Chondrocyte (in vitro differentiated cells): ENCODE data around the gene RBM19. TPM values are rescaled to one million over a fixed set of nuclear protein-coding genes. Genes with fewer than 3 reads are reported as not detected.

ENCODE experiments used
- DNase-seq: peaks from one replicate; pipeline ENCODE4 v3.0.0; 2021; ENCODE audit warnings: mixed read lengths, low spot score
- H3K27ac Mint-ChIP-seq: one replicate; pipeline ENCODE4 v1.8.0; 2021; ENCODE audit warnings: mild to moderate bottlenecking, moderate library complexity, mixed read lengths; ENCODE audit not compliant: unreplicated experiment
- H3K27me3 Mint-ChIP-seq: 2 replicates; pipeline ENCODE4 v1.8.0; 2021; ENCODE audit warnings: low read depth, mixed read lengths
- H3K36me3 Mint-ChIP-seq: 2 replicates; pipeline ENCODE4 v1.8.0; 2021; ENCODE audit warnings: low read depth, mixed read lengths
- H3K4me1 Mint-ChIP-seq: 2 replicates; pipeline ENCODE4 v1.8.0; 2021; ENCODE audit warnings: low read depth, mild to moderate bottlenecking, mixed read lengths
- H3K4me3 Mint-ChIP-seq: one replicate; pipeline ENCODE4 v1.8.0; 2021; ENCODE audit warnings: mild to moderate bottlenecking, moderate library complexity, mixed read lengths; ENCODE audit not compliant: unreplicated experiment
- H3K9me3 Mint-ChIP-seq: 2 replicates; pipeline ENCODE4 v1.8.0; 2021; ENCODE audit warnings: low read depth, mixed read lengths
- total RNA-seq: library from RNA; stranded (reverse); gene quantifications from 3 replicates; pipeline ENCODE4 v1.2.1, GENCODE V29; 2021
- TF ChIP-seq, protein P1 (sequence below): fragments of 200-600 bp; sonication (generic); IDR thresholded peaks from 2 replicates; pipeline ENCODE4 v1.5.0; 2021; ENCODE audit warnings: antibody characterized with exemption, mild to moderate bottlenecking, moderate library complexity

The RBM19 gene
- total RNA-seq, 1 donor from 2014 or later: 16.2 TPM

DNA sequence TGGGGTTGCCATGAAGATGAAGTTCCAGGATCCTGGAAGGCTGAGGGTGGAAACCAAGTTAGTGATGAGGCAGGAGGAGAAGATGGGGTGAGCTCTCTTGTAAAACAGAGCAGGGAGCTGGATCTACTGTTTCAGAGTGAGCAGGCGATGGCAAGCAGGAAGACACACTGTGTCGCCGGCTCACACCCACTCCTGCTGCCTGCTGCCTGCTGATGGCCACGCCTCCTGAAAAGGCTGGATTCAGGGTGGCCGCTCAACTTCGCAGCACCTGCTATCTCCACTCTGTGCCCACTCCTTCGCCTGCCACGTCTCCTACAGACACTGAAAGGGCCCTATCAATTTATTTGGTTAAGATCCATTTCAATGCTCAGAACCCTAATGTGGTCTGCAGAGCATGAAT lies 96.1 kb downstream of the RBM19 start:
- no peaks in the 10 kb centered on the region for H3K9me3 Mint-ChIP-seq
- peaks cover 1% of the 10 kb centered on the region for H3K4me1 Mint-ChIP-seq
- H3K36me3 Mint-ChIP-seq: peaks cover 2% of the 10 kb centered on the region
- no peak overlapping the region for H3K4me3 Mint-ChIP-seq
- TF ChIP-seq, protein P1, sequence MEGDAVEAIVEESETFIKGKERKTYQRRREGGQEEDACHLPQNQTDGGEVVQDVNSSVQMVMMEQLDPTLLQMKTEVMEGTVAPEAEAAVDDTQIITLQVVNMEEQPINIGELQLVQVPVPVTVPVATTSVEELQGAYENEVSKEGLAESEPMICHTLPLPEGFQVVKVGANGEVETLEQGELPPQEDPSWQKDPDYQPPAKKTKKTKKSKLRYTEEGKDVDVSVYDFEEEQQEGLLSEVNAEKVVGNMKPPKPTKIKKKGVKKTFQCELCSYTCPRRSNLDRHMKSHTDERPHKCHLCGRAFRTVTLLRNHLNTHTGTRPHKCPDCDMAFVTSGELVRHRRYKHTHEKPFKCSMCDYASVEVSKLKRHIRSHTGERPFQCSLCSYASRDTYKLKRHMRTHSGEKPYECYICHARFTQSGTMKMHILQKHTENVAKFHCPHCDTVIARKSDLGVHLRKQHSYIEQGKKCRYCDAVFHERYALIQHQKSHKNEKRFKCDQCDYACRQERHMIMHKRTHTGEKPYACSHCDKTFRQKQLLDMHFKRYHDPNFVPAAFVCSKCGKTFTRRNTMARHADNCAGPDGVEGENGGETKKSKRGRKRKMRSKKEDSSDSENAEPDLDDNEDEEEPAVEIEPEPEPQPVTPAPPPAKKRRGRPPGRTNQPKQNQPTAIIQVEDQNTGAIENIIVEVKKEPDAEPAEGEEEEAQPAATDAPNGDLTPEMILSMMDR: no peak
- no peak for DNase-seq
- no peaks in the 10 kb centered on the region for H3K27me3 Mint-ChIP-seq
- no peak overlapping the region for H3K27ac Mint-ChIP-seq

DNA sequence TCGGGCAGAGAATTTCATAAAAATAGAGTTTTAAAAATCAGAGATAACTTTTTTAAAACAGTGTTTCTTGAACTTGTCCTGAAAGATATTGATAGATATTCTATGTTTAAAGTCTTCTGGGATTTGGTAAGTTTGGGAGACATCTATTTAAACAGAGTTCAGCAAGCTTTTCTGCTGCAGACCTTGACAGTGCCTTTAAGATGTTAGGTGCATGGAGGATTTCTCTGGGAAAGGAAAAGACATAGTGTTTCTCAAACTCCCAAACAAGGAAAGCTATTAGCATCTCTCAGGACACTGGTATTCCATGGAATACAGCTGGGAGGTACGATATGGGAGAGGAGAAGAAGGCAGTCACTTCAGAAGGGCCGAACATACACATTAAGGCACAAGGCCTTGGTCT lies 97.8 kb downstream of the RBM19 start:
- H3K27ac Mint-ChIP-seq: no peak overlapping the region
- H3K36me3 Mint-ChIP-seq: no peaks in the 10 kb centered on the region
- H3K9me3 Mint-ChIP-seq: no peaks in the 10 kb centered on the region
- TF ChIP-seq, protein P1: no peak
- H3K27me3 Mint-ChIP-seq: no peaks in the 10 kb centered on the region
- H3K4me3 Mint-ChIP-seq: no peak overlapping the region
- H3K4me1 Mint-ChIP-seq: peaks cover 4% of the 10 kb centered on the region
- DNase-seq: no peak

- DNase-seq: no peak
- H3K27ac Mint-ChIP-seq: no peak overlapping the region
- H3K9me3 Mint-ChIP-seq: no peaks in the 10 kb centered on the region
- H3K36me3 Mint-ChIP-seq: no peaks in the 10 kb centered on the region
- TF ChIP-seq, protein P1: peak; percentile 67
- H3K27me3 Mint-ChIP-seq: no peaks in the 10 kb centered on the region
- no peak overlapping the region for H3K4me3 Mint-ChIP-seq
- H3K4me1 Mint-ChIP-seq: peaks cover 16% of the 10 kb centered on the region
These were observed 98.9 kb downstream of the RBM19 start for GRCh38 chr12:113867258-113867657.

GRCh38 chr12:113866496-113866895 lies 99.6 kb downstream of the RBM19 start:
- no peak overlapping the region for H3K4me3 Mint-ChIP-seq
- no peak for DNase-seq
- H3K9me3 Mint-ChIP-seq: no peaks in the 10 kb centered on the region
- no peaks in the 10 kb centered on the region for H3K27me3 Mint-ChIP-seq
- no peak overlapping the region for H3K27ac Mint-ChIP-seq
- TF ChIP-seq, protein P1: no peak
- H3K4me1 Mint-ChIP-seq: peaks cover 17% of the 10 kb centered on the region
- H3K36me3 Mint-ChIP-seq: no peaks in the 10 kb centered on the region

GRCh38 chr12:113863455-113863845 lies 102.7 kb downstream of the RBM19 start:
- Mint-ChIP-seq H3K9me3 (no peaks in the 10 kb centered on the region), H3K27me3 (no peaks in the 10 kb centered on the region), H3K4me3 (no peak overlapping the region), H3K27ac (no peak overlapping the region), H3K4me1 (peaks cover 17% of the 10 kb centered on the region), H3K36me3 (no peaks in the 10 kb centered on the region)
- TF ChIP-seq, protein P1: no peak
- no peak for DNase-seq
